ENCODE data around the gene FXYD1.

DNA sequence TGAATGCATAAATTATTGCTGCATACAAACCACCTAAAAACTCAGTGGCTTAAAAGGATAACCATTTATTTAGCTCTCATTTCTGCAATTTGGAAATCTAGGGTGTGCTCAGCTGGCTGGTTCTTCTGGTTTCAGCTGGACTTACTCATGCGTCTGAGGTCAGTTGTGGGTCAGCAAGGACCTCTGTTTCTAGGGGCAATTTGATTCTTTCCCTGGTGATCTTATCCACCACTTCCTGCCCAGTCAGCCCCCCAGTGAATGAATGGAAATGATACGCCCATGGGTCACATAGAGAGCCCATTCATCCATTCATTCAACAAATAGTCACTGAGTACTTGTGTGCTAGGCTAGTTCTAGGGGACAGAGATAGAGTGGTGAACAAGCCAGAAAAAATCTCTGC lies 25.8 kb downstream of the FXYD1 start:
- TF ChIP-seq POLR2A (IDR thresholded peaks at IDR 0.05) (no peak), POLR2AphosphoS5 (IDR thresholded peaks at IDR 0.05) (no peak), EP300 (IDR thresholded peaks at IDR 0.05) (no peak)
- TF ChIP-seq, protein P1, sequence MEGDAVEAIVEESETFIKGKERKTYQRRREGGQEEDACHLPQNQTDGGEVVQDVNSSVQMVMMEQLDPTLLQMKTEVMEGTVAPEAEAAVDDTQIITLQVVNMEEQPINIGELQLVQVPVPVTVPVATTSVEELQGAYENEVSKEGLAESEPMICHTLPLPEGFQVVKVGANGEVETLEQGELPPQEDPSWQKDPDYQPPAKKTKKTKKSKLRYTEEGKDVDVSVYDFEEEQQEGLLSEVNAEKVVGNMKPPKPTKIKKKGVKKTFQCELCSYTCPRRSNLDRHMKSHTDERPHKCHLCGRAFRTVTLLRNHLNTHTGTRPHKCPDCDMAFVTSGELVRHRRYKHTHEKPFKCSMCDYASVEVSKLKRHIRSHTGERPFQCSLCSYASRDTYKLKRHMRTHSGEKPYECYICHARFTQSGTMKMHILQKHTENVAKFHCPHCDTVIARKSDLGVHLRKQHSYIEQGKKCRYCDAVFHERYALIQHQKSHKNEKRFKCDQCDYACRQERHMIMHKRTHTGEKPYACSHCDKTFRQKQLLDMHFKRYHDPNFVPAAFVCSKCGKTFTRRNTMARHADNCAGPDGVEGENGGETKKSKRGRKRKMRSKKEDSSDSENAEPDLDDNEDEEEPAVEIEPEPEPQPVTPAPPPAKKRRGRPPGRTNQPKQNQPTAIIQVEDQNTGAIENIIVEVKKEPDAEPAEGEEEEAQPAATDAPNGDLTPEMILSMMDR (IDR thresholded peaks at IDR 0.05) = no peak
